ENCODE measurements around the gene ROR1. TPM values are rescaled to one million over a fixed set of nuclear protein-coding genes. Genes with fewer than 3 reads are reported as not detected.

The ROR1 gene
- total RNA-seq (2021): 16.0 and 19.0 TPM in 2 replicates
- percentile 89 among the genes with signal in this experiment for Bru-seq, nascent RNA
- BruChase-seq, experiment 1, labeled RNA remaining after a 2-hour chase: percentile 85 among the genes with signal in this experiment
- BruChase-seq, experiment 2, labeled RNA remaining after a 6-hour chase: percentile 70 among the genes with signal in this experiment
- long read RNA-seq, full-length matches to known transcripts: 5 of 14 reads
- long read RNA-seq, partial matches to known transcripts: 2 of 14 reads
- long read RNA-seq, other reads (novel, unspliced or antisense): 7 of 14 reads

DNA sequence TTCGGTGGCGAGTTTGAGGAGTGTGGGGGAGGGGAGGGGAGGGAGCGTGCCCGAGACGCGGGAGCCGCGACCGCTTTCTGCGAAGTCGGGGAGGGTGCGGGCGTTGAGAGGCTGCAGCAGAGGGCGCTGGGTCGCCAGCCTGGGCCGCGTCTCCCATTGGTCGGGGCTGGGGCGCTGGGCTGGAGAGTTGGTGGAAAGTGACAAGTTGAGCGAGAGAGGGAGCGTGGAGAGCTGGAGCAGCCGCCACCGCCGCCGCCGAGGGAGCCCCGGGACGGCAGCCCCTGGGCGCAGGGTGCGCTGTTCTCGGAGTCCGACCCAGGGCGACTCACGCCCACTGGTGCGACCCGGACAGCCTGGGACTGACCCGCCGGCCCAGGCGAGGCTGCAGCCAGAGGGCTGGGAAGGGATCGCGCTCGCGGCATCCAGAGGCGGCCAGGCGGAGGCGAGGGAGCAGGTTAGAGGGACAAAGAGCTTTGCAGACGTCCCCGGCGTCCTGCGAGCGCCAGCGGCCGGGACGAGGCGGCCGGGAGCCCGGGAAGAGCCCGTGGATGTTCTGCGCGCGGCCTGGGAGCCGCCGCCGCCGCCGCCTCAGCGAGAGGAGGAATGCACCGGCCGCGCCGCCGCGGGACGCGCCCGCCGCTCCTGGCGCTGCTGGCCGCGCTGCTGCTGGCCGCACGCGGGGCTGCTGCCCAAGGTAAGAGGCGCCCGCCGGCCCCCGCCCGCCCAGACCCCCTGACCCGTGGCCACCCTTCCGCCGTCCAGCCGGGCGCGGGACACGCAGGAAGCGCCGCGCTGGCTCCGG lies at the start of gene ROR1:
ROR1 (plus strand) TSS at position 203 of the 802 bp plus-strand sequence.
- Histone ChIP-seq H3F3A (ENCODE audit: insufficient read depth, low read depth) (peaks cover 32% of the 10 kb centered on the region; the same call in 1 of the 2 replicates), H3K9me2 (ENCODE audit: insufficient read depth) (no peaks in the 10 kb centered on the region), H2AFZ (peak within 1 kb of the TSS; percentile 84), H3K79me2 (ENCODE audit: low read depth) (peaks cover 49% of the 10 kb centered on the region), H3K36me3 (ENCODE audit: low read depth) (0 out of 2 replicates have a peak, but pooled peaks cover 3% of the 10 kb centered on the region), H3K4me1 (replicated peaks; ENCODE audit: insufficient read depth) (peaks cover 50% of the 10 kb centered on the region), H3K27ac (peak within 1 kb of the TSS; percentile 60), H3K4me3 (peak within 1 kb of the TSS; percentile 93), H3K9me3 (ENCODE audit: insufficient read depth, low read depth) (no peaks in the 10 kb centered on the region), H3K4me2 (peak within 1 kb of the TSS; percentile 90), H3K27me3 (ENCODE audit: insufficient read depth, low read depth) (no peaks in the 10 kb centered on the region), H4K20me1 (ENCODE audit: insufficient read depth) (no peaks in the 10 kb centered on the region)
- POLR2A ChIA-PET (ENCODE audit: unreplicated experiment): interaction anchor here (0.6 kb wide), 1 partner anchor 233 kb away, joined by 3 read pairs; no protein-coding TSS in a partner anchor
- BruUV-seq (replicated peaks): no TSS peak
- TF ChIP-seq CTCF (conservative IDR thresholded peaks at IDR 0.05) (peak; percentile 62), EZH2 (IDR thresholded peaks at IDR 0.05; ENCODE audit: low read depth) (no peak)
- intact Hi-C loops (cut with micrococcal nuclease; ENCODE audit: unreplicated experiment): loop anchor here (1.0 to 10.0 kb wide), 8 partner anchors 81 to 469 kb away; no protein-coding TSS in a partner anchor
- CTCF ChIA-PET: interaction anchor here (0.6 to 2.0 kb wide), 5 partner anchors 17 to 148 kb away, joined by 3 to 11 read pairs (median 4); no protein-coding TSS in a partner anchor
- peak; percentile 72 to 91 for DNase-seq

DNA sequence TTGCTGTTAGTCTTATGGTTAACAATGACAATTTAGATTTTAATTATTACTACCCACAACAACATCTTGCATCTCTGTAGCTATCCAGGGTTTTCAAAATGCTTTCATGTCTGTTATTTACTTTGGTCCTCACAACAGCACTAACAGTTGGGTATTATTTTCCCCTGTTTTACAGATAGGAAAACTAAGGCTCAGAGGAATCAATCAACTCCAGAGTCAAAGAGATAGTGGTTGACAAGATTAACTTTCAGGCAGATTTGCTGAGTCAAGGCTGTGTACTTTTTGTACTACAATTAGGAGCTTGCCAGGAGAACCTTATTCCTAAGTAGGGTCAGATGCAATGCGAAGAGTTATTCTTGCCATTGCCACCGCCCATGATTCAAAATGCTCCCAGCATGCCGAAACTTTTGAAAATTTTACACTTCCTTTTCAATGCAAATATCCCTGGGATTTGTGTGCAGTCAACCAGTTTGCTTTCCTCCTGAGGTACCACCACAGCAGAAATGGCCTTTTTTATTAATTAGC lies 49.4 kb upstream of the ROR1 start:
- Histone ChIP-seq H3K9me3 (ENCODE audit: insufficient read depth, low read depth) (no peaks in the 10 kb centered on the region), H3K36me3 (ENCODE audit: low read depth) (no peaks in the 10 kb centered on the region), H3K4me3 (no peak overlapping the region), H3K9me2 (ENCODE audit: insufficient read depth) (no peaks in the 10 kb centered on the region), H3K27ac (no peak overlapping the region), H2AFZ (no peak overlapping the region), H3K27me3 (ENCODE audit: insufficient read depth, low read depth) (no peaks in the 10 kb centered on the region), H3K4me2 (no peak overlapping the region), H3F3A (ENCODE audit: insufficient read depth, low read depth) (0 out of 2 replicates have a peak, but pooled peaks cover 9% of the 10 kb centered on the region), H3K4me1 (replicated peaks; ENCODE audit: insufficient read depth) (peaks cover 22% of the 10 kb centered on the region), H4K20me1 (ENCODE audit: insufficient read depth) (no peaks in the 10 kb centered on the region), H3K79me2 (ENCODE audit: low read depth) (no peaks in the 10 kb centered on the region)
- DNase-seq: no peak
- intact Hi-C loops (cut with micrococcal nuclease; ENCODE audit: unreplicated experiment): no loop called here
- ChIA-PET CTCF (no interaction called here), POLR2A (ENCODE audit: unreplicated experiment) (no interaction called here)
- no TSS peak for BruUV-seq (replicated peaks)
- no peak for TF ChIP-seq CTCF (conservative IDR thresholded peaks at IDR 0.05)
- no peak for TF ChIP-seq EZH2 (IDR thresholded peaks at IDR 0.05; ENCODE audit: low read depth)

DNA sequence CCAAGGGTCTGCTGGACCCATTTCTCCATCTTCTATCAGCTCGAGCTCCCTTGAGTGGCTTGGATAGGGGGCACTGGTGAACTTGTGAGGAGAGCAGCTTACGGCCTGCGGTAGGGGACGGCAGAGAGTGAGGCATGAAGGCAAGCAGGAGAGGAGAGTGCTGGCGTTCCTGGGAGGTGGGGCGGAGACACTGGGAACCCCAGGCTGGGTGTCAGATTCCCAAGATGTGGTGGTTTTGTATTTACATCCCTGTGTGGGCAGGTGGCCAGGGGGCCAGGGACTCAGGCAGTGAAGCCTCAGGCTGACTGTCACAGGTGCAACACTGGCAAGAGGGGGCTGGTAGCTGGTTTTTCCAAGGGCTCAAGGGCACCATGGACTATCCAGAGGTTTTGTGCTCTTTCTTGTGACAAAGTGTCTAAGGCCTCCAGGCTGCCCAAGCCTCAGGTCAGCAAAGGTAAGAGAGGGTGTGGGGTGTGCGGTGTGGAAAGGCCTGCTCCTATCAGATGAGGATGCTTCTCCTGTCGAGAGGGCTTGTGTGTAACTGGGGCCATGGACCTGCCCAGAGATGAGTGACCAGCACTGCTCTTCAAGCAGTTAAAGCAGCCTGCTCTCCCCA lies 45.1 kb upstream of the ROR1 start:
- intact Hi-C loops (cut with micrococcal nuclease; ENCODE audit: unreplicated experiment): no loop called here
- TF ChIP-seq CTCF (conservative IDR thresholded peaks at IDR 0.05): no peak
- TF ChIP-seq EZH2 (IDR thresholded peaks at IDR 0.05; ENCODE audit: low read depth): no peak
- no peaks in the 10 kb centered on the region for H3K36me3 ChIP-seq (ENCODE audit: low read depth)
- BruUV-seq (replicated peaks): no TSS peak
- no peaks in the 10 kb centered on the region for H4K20me1 ChIP-seq (ENCODE audit: insufficient read depth)
- H3K27me3 ChIP-seq (ENCODE audit: insufficient read depth, low read depth): no peaks in the 10 kb centered on the region
- H3K79me2 ChIP-seq (ENCODE audit: low read depth): no peaks in the 10 kb centered on the region
- no peaks in the 10 kb centered on the region for H3K9me2 ChIP-seq (ENCODE audit: insufficient read depth)
- POLR2A ChIA-PET (ENCODE audit: unreplicated experiment): no interaction called here
- H3F3A ChIP-seq (ENCODE audit: insufficient read depth, low read depth): peaks cover 27% of the 10 kb centered on the region; the same call in 1 of the 2 replicates
- H3K27ac ChIP-seq: no peak overlapping the region
- peaks cover 32% of the 10 kb centered on the region for H3K4me1 ChIP-seq (replicated peaks; ENCODE audit: insufficient read depth)
- CTCF ChIA-PET: interaction anchor here (0.6 kb wide), 1 partner anchor 510 kb away, joined by 3 read pairs; no protein-coding TSS in a partner anchor
- no peaks in the 10 kb centered on the region for H3K9me3 ChIP-seq (ENCODE audit: insufficient read depth, low read depth)
- no peak overlapping the region for H3K4me3 ChIP-seq
- no peak for DNase-seq
- no peak overlapping the region for H2AFZ ChIP-seq
- no peak overlapping the region for H3K4me2 ChIP-seq
